Activated naive CD4-positive, alpha-beta T cell treated with anti-CD3 and anti-CD28 coated beads, Interleukin-2, amount 10 ng/mL, durations not matched to agents 7 days and 5 days (primary cell): ENCODE results near the gene CS.
A peak's percentile ranks its signal among the peaks of the same experiment; 100 is the strongest.

Source experiments
- CTCF ChIA-PET: fragments of 350-600 bp; sonication (Branson Sonifier 250); formaldehyde crosslinking; loops from one replicate; lab custom pipeline; 2021; ENCODE audit warnings: antibody characterized with exemption; lab: Charles Lee
- DNase-seq: peaks from one replicate; pipeline ENCODE4 v3.0.0-alpha.2; 2020
- H3K27ac Mint-ChIP-seq: one replicate; pipeline ENCODE4 v1.8.0; 2021; ENCODE audit warnings: mild to moderate bottlenecking, moderate library complexity, mixed read lengths
- H3K27me3 Mint-ChIP-seq: one replicate; pipeline ENCODE4 v1.8.0; 2021; ENCODE audit warnings: mild to moderate bottlenecking, mixed read lengths
- H3K36me3 Mint-ChIP-seq: one replicate; pipeline ENCODE4 v1.8.0; 2021; ENCODE audit warnings: mixed read lengths
- H3K4me1 Mint-ChIP-seq: one replicate; pipeline ENCODE4 v1.8.0; 2021; ENCODE audit warnings: mixed read lengths
- H3K4me3 Mint-ChIP-seq: one replicate; pipeline ENCODE4 v1.8.0; 2021; ENCODE audit warnings: mild to moderate bottlenecking, moderate library complexity, mixed read lengths
- H3K9me3 Mint-ChIP-seq: one replicate; pipeline ENCODE4 v1.8.0; 2021; ENCODE audit warnings: mixed read lengths

The CS gene

GRCh38 chr12:56260921-56261320, 39.2 kb downstream of the CS start:
- Mint-ChIP-seq H3K9me3 (no peaks in the 10 kb centered on the region), H3K27me3 (peaks cover 5% of the 10 kb centered on the region), H3K36me3 (peaks cover 3% of the 10 kb centered on the region), H3K27ac (no peak overlapping the region), H3K4me1 (peaks cover 25% of the 10 kb centered on the region), H3K4me3 (no peak overlapping the region)
- CTCF ChIA-PET: interaction anchor here (0.6 to 1.5 kb wide), 3 partner anchors 32 to 70 kb away, joined by 3 to 5 read pairs (median 3); no protein-coding TSS in a partner anchor
- DNase-seq: no peak

- Mint-ChIP-seq H3K4me3 (no peak overlapping the region), H3K9me3 (no peaks in the 10 kb centered on the region), H3K36me3 (peaks cover 5% of the 10 kb centered on the region), H3K27me3 (peaks cover 5% of the 10 kb centered on the region), H3K27ac (no peak overlapping the region), H3K4me1 (peaks cover 21% of the 10 kb centered on the region)
- DNase-seq: no peak
- CTCF ChIA-PET: interaction anchor here (1.5 to 3.0 kb wide), 2 partner anchors 54 to 204 kb away, joined by 5 to 11 read pairs; no protein-coding TSS in a partner anchor
Observed at GRCh38 chr12:56260380-56260779, 39.8 kb downstream of the CS start.

GRCh38 chr12:56258820-56259183, 41.3 kb downstream of the CS start:
- no peaks in the 10 kb centered on the region for H3K9me3 Mint-ChIP-seq
- no peak for DNase-seq
- peak overlapping the region; percentile 85 for H3K27ac Mint-ChIP-seq
- peaks cover 5% of the 10 kb centered on the region for H3K27me3 Mint-ChIP-seq
- H3K4me1 Mint-ChIP-seq: peaks cover 19% of the 10 kb centered on the region
- H3K4me3 Mint-ChIP-seq: peak overlapping the region; percentile 82
- peaks cover 9% of the 10 kb centered on the region for H3K36me3 Mint-ChIP-seq
- CTCF ChIA-PET: interaction anchor here (1.2 to 4.0 kb wide), 10 partner anchors 8 to 205 kb away, joined by 3 to 33 read pairs (median 4); partner anchors contain the start of genes COQ10A, CS, SMARCC2 and ZC3H10

GRCh38 chr12:56258068-56258819, 41.9 kb downstream of the CS start, which contains the start of gene ANKRD52:
ANKRD52 (minus strand) TSS chr12:56258384; CDS start chr12:56258269, 115 bp downstream.
- H3K4me1 Mint-ChIP-seq: peaks cover 19% of the 10 kb centered on the region
- H3K4me3 Mint-ChIP-seq: peak within 1 kb of the TSS; percentile 82
- H3K27ac Mint-ChIP-seq: peak within 1 kb of the TSS; percentile 85
- H3K36me3 Mint-ChIP-seq: peaks cover 15% of the 10 kb centered on the region
- H3K27me3 Mint-ChIP-seq: peaks cover 5% of the 10 kb centered on the region
- no peaks in the 10 kb centered on the region for H3K9me3 Mint-ChIP-seq
- peak; percentile 84 for DNase-seq
- CTCF ChIA-PET: interaction anchor here (0.8 to 4.0 kb wide), 11 partner anchors 8 to 206 kb away, joined by 3 to 33 read pairs (median 4); partner anchors contain the start of genes COQ10A, CS, SMARCC2 and ZC3H10

GRCh38 chr12:56257491-56258067, 42.6 kb downstream of the CS start:
- no peaks in the 10 kb centered on the region for H3K9me3 Mint-ChIP-seq
- H3K4me3 Mint-ChIP-seq: peak overlapping the region; percentile 82
- H3K27me3 Mint-ChIP-seq: peaks cover 5% of the 10 kb centered on the region
- H3K36me3 Mint-ChIP-seq: peaks cover 21% of the 10 kb centered on the region
- CTCF ChIA-PET: interaction anchor here (0.8 to 4.0 kb wide), 13 partner anchors 8 to 207 kb away, joined by 3 to 33 read pairs (median 4); partner anchors contain the start of genes COQ10A, CS, SMARCC2 and ZC3H10
- DNase-seq: no peak
- H3K4me1 Mint-ChIP-seq: peaks cover 19% of the 10 kb centered on the region
- H3K27ac Mint-ChIP-seq: peak overlapping the region; percentile 74

GRCh38 chr12:56257071-56257470, 43.1 kb downstream of the CS start:
- Mint-ChIP-seq H3K27me3 (peaks cover 5% of the 10 kb centered on the region), H3K4me1 (peaks cover 19% of the 10 kb centered on the region), H3K9me3 (no peaks in the 10 kb centered on the region), H3K27ac (peak overlapping the region; percentile 54), H3K36me3 (peaks cover 24% of the 10 kb centered on the region), H3K4me3 (peak overlapping the region; percentile 82)
- CTCF ChIA-PET: interaction anchor here (0.8 to 4.0 kb wide), 7 partner anchors 9 to 139 kb away, joined by 3 to 33 read pairs (median 4); partner anchors contain the start of genes COQ10A, CS, SMARCC2 and ZC3H10
- no peak for DNase-seq

- peaks cover 5% of the 10 kb centered on the region for H3K27me3 Mint-ChIP-seq
- H3K4me1 Mint-ChIP-seq: peaks cover 19% of the 10 kb centered on the region
- peak overlapping the region; percentile 82 for H3K4me3 Mint-ChIP-seq
- no peaks in the 10 kb centered on the region for H3K9me3 Mint-ChIP-seq
- H3K27ac Mint-ChIP-seq: peak overlapping the region; percentile 54
- CTCF ChIA-PET: interaction anchor here (1.0 to 4.0 kb wide), 6 partner anchors 8 to 138 kb away, joined by 3 to 33 read pairs (median 4); partner anchors contain the start of genes COQ10A, SMARCC2 and ZC3H10
- no peak for DNase-seq
- peaks cover 28% of the 10 kb centered on the region for H3K36me3 Mint-ChIP-seq
Observed at GRCh38 chr12:56256326-56256960, 43.7 kb downstream of the CS start.

GRCh38 chr12:56255671-56256070, 44.5 kb downstream of the CS start:
- Mint-ChIP-seq H3K4me1 (peaks cover 19% of the 10 kb centered on the region), H3K27ac (no peak overlapping the region), H3K27me3 (peaks cover 5% of the 10 kb centered on the region), H3K4me3 (no peak overlapping the region), H3K36me3 (peaks cover 28% of the 10 kb centered on the region), H3K9me3 (no peaks in the 10 kb centered on the region)
- no peak for DNase-seq
- CTCF ChIA-PET: interaction anchor here (1.1 to 4.0 kb wide), 3 partner anchors 11 to 66 kb away, joined by 3 to 33 read pairs (median 18); partner anchors contain the start of genes COQ10A and SMARCC2

GRCh38 chr12:56253091-56253490, 47.0 kb downstream of the CS start:
- CTCF ChIA-PET: interaction anchor here (1.6 kb wide), 1 partner anchor 31 kb away, joined by 5 read pairs; the partner anchor contains the start of gene RNF41
- peaks cover 12% of the 10 kb centered on the region for H3K4me1 Mint-ChIP-seq
- no peaks in the 10 kb centered on the region for H3K27me3 Mint-ChIP-seq
- H3K9me3 Mint-ChIP-seq: no peaks in the 10 kb centered on the region
- H3K36me3 Mint-ChIP-seq: peaks cover 31% of the 10 kb centered on the region
- H3K27ac Mint-ChIP-seq: no peak overlapping the region
- DNase-seq: no peak
- H3K4me3 Mint-ChIP-seq: no peak overlapping the region

GRCh38 chr12:56252649-56253048, 47.5 kb downstream of the CS start:
- DNase-seq: no peak

GRCh38 chr12:56248711-56249110, 51.4 kb downstream of the CS start:
- Mint-ChIP-seq H3K4me3 (no peak overlapping the region), H3K4me1 (no peaks in the 10 kb centered on the region), H3K9me3 (no peaks in the 10 kb centered on the region), H3K36me3 (peaks cover 49% of the 10 kb centered on the region), H3K27me3 (no peaks in the 10 kb centered on the region), H3K27ac (peak overlapping the region; percentile 20)
- CTCF ChIA-PET: interaction anchor here (1.4 kb wide), 1 partner anchor 8 kb away, joined by 3 read pairs; no protein-coding TSS in a partner anchor
- DNase-seq: no peak

More at GRCh38 chr12:56252649-56253048, 47.5 kb downstream of the CS start:
- H3K27me3 Mint-ChIP-seq: no peaks in the 10 kb centered on the region
- no peak overlapping the region for H3K27ac Mint-ChIP-seq
- no peaks in the 10 kb centered on the region for H3K9me3 Mint-ChIP-seq
- CTCF ChIA-PET: interaction anchor here (1.6 kb wide), 1 partner anchor 30 kb away, joined by 5 read pairs; the partner anchor contains the start of gene RNF41
- peaks cover 34% of the 10 kb centered on the region for H3K36me3 Mint-ChIP-seq
- no peak overlapping the region for H3K4me3 Mint-ChIP-seq
- H3K4me1 Mint-ChIP-seq: peaks cover 12% of the 10 kb centered on the region

GRCh38 chr12:56247923-56248322, 52.2 kb downstream of the CS start:
- CTCF ChIA-PET: interaction anchor here (1.4 kb wide), 1 partner anchor 9 kb away, joined by 3 read pairs; no protein-coding TSS in a partner anchor
- Mint-ChIP-seq H3K27ac (no peak overlapping the region), H3K9me3 (no peaks in the 10 kb centered on the region), H3K4me1 (no peaks in the 10 kb centered on the region), H3K27me3 (no peaks in the 10 kb centered on the region), H3K4me3 (no peak overlapping the region), H3K36me3 (peaks cover 44% of the 10 kb centered on the region)
- DNase-seq: no peak

- Mint-ChIP-seq H3K27ac (no peak overlapping the region), H3K36me3 (peaks cover 46% of the 10 kb centered on the region), H3K4me3 (no peak overlapping the region), H3K27me3 (no peaks in the 10 kb centered on the region), H3K4me1 (no peaks in the 10 kb centered on the region), H3K9me3 (no peaks in the 10 kb centered on the region)
- CTCF ChIA-PET: interaction anchor here (0.5 kb wide), 1 partner anchor 42 kb away, joined by 3 read pairs; no protein-coding TSS in a partner anchor
- no peak for DNase-seq
Observed at GRCh38 chr12:56244494-56244893, 55.6 kb downstream of the CS start.
